LHCN-M2 (cell line): Measurements from ENCODE around the gene ABCF3. TPM values are rescaled to one million over a fixed set of nuclear protein-coding genes. Genes with fewer than 3 reads are reported as not detected.

ENCODE experiments used
- DNase-seq: peaks from one replicate; pipeline ENCODE4 v3.0.0-alpha.2; 2012; ENCODE audit warnings: low read depth
- total RNA-seq: library from RNA; depleted of rRNA; stranded (reverse); fragments of >200 nt; gene quantifications from 2 replicates; pipeline ENCODE4 v1.2.3, GENCODE V29; 2014

The ABCF3 gene
- total RNA-seq, 1 experiment from 2014 or later = 34.8 TPM

DNA sequence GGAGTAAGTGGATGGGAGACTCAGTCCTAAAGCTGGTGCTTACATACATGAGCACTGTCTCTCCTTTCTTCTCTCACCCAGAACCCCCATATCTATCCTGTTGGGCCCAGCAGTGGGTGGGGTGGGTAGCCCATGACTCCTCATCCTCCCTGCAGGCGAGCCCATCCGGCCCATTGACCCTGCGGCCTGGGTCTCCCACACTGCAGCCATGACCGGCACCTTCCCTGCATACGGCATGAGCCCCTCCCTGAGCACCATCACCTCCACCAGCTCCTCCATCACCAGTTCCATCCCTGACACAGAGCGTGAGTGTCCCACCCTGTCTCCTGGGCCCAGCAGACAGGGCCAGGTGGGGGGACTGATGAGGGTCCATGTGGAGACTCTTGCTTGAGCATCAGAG, 19.3 kb upstream of the ABCF3 start:
- DNase-seq = no peak

DNA sequence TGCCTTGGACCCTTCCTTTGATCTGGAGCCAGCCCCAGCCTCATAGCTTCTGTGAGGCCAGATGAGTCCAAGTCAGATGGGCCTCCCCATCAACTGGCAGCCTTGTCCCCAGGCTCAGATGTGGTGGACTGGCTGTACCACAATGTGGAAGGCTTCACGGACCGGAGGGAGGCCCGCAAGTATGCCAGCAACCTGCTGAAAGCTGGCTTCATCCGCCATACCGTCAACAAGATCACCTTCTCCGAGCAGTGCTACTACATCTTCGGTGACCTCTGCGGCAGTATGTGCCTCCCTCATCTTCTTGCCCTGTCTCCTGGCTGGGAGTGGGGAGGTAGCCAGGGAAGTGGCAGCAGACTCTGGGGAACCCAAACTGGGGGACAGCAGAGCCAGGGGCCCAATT, 18.2 kb upstream of the ABCF3 start:
- no peak for DNase-seq

DNA sequence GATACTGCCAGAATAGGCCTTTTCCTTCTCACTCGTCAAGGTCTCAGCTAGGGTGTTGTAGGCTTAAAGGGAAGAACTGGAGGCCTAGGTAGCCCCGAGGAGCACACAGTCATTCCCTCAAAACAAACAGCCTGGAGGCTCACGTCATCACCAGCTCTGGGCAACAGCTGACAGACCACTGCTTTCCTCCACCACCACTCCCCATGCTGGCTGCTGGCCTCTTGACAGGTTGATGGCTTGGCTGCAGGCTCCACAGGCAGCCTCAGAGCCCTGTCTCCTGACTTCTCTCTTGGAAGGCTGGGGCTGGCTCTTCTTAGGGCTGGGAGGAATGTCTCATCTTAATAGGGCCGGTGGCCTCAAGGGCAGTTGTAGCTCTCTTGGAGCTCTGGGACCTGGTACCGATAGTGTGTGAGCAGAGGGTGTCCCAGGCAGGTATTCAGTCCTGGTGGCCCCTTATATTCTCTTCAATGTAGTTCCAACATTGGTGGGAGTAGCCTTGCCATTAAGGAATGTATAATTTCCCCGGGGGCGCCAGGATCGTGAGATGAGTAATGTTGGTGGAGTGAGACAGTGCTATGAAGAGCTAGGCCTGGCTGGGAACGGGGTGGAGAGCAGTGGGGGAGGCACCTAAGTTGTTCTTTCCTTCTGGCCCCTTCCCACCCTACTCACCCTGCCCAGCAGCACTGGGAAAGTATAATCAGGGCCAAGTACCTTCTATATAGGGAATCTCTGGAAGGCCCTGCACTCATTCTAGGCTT, 17.5 kb upstream of the ABCF3 start:
- DNase-seq = peak; percentile 81

DNA sequence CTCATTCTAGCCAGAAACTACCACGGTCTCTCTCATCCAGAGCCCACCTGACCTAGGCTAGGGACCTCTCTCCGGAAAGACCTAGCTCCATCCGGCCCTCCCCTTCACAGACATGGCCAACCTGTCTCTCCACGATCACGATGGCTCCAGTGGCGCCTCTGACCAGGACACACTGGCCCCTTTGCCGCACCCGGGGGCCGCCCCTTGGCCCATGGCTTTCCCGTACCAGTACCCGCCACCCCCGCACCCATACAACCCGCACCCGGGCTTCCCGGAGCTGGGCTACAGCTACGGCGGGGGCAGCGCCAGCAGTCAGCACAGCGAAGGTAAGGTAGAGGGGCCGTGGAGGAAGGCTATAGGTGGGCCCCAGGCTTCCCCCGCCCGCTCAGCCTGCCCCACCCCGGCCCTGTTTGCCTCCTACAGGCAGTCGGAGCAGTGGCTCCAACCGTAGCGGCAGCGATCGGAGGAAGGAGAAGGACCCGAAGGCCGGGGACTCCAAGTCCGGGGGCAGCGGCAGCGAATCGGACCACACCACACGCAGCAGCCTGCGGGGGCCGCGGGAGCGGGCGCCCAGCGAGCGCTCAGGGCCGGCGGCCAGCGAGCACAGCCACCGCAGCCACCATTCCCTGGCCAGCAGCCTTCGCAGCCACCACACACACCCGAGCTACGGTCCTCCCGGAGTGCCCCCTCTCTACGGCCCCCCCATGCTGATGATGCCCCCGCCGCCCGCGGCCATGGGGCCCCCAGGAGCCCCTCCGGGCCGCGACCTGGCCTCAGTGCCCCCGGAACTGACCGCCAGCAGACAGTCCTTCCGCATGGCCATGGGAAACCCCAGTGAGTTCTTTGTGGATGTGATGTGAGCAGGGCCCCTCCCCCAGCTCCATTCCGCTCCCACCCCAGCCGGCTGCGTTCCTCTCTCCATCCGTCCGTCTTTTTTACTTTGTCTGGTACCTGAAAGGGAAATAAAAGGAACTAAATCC, 15.8 kb upstream of the ABCF3 start:
- no peak for DNase-seq

DNA sequence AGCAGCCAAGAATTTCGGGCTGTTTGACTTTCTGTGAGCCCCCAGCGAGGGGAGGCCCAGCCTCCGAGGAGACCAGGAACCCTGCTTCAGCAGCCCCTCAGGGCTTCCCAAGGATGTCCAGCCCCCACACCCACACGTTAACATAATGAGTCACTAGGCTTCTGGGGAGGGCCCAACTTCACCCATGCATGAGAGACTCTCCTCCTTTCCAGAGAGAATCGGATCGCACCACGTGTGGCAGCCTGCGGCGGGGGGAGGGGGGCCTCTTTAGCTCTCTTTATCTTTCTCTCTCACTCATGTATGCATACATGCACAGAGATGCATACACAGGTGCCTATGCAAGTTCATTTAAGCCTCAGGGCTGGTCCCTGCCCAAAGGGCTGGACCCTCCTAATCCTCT, 14.4 kb upstream of the ABCF3 start:
- no peak for DNase-seq

DNA sequence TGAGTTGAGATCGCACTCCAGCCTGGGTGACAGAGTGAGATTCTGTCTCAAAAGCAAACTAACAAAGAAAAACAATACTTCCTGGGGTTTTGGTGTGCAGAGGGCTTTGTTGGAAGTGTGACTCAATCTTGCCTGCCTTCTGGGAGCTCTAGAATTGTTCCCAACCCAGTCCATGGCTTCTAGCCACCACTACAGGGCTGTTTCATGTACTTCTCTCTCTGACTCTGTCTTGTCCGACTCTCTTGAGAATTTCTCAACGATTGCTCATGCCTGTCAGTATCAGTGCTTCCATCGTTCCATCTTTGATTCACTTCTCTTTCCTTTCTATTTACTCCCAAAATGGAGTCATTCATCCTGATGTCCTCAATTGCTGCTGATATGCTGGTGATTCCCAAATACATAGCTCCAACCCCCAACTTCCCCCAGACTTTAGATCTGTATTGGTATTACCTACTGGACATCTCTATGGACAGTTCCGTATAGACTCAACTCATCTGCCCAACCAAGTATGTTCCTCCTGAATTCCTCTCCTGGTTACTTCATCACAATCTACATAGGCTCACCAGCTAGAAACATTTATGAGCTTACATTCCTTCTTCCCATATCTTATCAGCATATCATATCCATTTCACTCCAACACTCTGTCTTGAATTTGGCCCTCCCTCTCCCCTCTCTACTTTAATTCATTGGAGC, 13.2 kb upstream of the ABCF3 start:
- peak; percentile 88 for DNase-seq

DNA sequence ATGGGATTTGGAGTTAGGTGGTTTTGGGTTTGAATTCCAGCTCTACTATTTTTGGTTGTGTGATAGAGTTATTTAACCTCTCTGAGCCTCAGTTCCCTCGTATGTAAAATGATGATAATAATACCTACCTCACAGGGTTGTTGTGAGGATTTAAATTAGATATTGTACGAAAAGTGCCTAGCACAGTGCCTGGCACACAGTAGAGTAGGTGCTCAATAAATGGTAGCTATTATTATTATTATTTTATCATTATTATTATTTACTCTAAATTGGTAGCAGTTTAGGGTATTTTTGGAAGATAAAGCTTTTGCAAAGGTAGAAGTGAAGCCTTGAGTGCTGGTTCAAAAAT, 12.7 kb upstream of the ABCF3 start:
- DNase-seq = no peak

DNA sequence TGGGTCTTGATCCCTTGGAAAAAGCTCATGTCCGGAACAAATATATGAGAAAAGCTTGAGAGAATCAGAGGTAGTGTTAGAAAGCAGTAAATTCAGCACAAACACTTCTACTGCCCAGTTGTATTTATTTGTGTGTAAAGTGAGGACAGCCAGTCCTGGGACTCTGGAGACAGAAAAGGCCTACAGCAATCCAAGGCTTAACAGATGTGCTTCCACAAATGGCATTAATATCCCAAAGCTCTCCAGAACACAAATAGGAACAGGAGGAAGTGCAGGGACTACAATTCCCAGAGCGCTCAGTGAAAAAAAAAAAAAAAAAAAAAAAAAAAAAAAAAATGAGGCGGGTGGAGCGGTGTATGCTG, 11.7 kb upstream of the ABCF3 start:
- DNase-seq = no peak

DNA sequence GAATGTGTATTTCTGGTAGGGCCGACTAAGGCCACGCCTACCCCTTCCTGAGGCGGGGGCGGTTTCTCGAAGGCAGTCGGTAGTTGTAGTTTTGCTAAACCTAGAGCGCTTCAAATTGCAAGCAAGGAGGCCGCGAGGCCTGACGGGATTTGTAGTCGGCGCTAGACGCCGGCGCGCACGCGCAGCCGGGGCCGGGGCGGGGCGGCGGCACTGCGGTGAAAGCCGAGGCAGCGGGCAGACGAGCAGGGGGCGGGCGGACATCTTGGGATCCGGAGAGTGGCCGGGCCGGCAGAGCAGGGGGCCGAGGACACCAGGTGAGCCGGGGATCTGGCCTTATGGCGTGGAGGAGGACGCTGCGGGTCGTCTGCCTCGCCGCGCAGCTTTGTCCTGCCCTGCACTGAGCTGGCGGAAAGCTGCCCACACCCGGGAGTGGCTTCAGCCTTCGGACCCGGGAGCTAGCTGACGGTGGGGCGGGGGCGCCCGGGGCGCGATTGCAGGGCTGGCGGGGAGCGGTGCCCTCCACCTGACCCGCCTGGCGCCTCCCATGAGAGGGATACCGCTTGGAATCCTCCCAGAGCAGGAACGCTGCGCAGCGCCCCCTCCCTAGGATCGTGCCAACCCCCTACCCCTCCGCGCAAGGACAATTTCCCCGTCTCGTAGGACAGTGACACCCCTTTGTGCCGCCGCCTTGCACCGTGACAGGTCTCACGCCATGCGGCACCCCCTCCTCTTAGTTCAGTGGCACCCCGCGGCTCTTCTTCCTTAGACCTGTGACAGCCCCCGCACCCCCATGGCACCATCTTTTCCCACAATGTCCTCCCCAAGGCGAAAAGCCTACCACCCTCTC, 11.1 kb upstream of the ABCF3 start, which contains the start of gene AP2M1:
AP2M1 (plus strand) TSS at position 210 of the 847 bp plus-strand sequence. CDS start 2,139 bp downstream, outside the sequence.
- peak; percentile 99 for DNase-seq

DNA sequence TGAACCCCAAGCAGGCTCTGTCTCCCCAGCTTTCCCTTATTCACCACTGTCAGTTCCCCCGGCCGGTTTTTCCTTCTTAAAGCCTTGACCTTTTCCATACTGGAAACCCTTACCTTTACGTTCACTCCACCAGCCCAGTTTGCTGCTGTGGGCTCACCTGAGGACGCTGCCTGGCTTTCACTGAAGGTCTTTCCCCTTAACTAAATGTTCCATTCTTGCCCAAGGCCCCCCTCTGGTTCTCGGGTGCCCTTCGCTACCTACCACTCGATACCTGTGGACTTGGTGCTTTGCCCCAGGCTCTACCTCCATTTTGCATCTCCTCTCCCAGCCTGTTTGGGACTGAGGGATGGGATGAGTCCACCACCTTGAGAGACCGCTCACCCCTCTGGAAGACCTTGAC, 10.5 kb upstream of the ABCF3 start:
- DNase-seq = no peak

DNA sequence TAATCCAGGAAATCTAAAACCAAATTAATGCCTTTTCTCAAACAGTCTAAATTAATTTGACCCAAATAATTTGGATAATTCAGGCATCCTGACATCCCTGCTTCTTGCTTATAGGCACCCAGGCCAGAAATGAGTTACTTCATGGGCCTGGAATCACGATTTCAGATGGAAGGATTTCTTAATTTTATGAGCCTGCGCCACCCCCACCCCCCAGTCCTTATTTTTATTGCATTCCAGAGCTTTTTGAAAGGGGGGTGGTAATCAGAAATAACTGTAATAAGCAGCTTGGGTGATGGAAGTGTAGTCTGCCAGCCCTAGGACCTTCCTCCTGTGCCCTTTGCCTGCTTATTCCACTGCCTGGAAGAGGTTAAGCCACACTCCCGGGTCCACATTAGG, 10.0 kb upstream of the ABCF3 start:
- DNase-seq = no peak

DNA sequence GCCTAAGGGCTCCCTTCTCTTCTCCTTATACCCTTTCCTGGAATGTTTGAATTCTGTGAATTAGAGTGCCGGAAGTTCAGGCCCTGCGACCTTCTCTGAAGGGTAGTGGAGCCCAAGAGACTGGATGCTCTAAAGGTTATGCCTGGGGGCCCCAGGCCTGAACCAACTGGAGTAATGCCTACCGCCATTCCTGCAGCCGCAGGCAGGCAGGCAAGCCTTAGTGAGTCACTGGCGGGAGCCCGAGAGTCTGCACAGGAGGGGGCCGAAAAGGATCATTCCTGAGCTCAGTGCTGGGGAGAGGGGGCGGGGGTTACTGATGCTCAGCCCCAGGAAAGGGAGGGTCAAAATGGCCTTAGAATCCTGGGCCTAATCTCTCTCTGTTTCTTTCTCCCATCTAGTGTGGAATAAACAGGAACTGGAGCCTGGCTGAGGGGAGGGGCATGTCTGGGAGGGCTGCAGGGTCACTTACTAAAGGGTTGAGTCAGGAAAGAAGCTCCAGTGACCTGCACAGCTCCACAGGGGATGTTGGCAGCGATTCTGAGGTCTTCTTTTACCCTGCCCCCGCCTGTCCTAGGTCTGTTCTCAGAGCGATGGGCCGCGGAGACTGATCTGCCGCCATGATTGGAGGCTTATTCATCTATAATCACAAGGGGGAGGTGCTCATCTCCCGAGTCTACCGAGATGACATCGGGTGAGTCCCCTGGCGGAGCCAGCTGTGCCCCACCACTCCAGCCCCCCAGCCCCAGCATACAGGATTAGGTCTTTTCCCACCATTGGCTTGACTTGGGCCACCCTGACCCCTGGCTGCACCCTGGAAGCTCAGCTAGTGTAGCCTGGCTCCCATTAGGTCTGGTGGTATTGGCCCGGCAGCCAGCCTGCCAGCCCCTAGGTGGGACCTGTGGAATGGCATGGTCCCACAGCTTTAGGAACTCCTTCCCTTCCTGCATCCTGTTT, 9.3 kb upstream of the ABCF3 start:
- DNase-seq = peak; percentile 95

DNA sequence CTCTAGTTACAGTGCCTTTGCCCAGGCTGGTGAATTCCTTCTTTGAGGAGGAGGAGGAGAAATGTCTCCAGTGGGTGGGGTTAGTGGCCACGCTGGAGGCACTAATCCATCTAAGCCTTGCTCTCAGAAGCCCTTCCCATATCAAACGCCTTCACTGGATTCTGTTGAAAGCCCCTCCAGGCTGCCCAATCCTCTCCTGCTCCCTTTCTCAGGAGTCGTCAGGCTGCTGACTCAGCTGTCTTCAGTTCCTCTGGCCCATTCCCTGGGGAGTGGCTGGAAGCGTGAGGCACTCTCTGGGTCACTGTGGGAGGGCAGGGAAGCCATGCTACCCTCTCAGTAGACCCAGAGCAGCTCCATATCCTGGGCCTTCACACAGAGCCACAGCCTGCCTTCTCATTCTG, 8.7 kb upstream of the ABCF3 start:
- peak; percentile 66 for DNase-seq

DNA sequence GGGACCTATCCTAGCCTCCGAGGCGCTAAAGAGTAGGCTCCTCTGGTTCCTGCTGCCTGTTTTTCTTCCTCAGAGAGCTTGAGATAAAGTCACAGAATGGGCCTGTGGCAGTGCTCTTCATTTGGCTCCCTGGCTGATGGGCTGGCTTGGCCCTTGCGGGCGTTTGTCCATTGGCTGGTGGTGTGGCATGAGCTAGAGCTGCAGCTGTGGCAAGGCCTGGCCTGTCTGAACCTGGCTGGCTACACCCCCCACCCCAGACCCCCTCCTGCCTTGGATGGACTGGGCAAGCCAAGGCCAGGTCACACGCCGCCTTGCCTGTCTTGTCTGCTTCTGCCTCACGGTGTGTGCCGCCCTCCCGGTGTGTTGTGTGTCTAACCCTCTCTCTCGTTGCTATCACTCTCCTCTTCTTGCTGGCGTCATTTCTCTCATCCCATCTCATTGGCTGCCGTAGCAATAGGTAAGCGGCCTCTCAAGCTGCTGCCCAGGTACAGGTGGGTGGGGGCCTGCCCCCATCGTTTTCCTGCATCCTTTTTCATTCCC, 8.2 kb upstream of the ABCF3 start:
- DNase-seq = no peak

DNA sequence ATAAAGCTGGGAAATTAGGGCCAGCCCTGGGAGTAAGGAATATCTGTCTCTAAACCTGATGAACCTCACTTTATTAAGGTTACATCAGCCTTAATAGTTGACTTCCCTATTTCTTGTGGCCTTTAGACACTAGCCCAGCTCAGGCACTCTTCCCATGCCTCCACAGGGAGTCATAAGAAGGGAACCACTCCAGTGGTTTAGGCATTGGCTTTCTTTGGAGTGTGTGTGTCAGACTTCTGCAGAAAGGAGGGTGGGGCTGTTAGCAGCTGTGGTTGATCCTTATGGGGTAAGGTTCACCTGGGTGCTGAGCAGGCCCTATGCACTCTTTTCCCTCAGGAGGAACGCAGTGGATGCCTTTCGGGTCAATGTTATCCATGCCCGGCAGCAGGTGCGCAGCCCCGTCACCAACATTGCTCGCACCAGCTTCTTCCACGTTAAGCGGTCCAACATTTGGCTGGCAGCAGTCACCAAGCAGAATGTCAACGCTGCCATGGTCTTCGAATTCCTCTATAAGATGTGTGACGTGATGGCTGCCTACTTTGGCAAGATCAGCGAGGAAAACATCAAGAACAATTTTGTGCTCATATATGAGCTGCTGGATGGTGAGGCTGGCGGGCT, 7.4 kb upstream of the ABCF3 start:
- DNase-seq = no peak

DNA sequence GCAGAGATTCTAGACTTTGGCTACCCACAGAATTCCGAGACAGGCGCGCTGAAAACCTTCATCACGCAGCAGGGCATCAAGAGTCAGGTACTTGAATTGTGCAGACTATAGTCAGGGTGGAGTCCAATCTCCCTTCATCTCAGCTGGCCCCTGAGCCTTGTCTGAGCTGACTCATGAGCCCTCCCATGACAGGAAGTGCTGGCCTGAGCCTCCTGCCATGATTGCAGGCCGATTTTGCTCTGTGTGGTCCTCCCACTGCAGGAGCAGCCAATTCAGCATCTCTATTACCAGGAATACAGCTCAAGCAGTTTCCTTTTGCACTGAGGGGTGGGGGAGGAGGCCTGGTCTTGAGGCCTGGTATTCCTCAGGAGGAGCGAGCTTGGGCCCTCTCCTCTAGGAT, 5.8 kb upstream of the ABCF3 start:
- peak; percentile 31 for DNase-seq

DNA sequence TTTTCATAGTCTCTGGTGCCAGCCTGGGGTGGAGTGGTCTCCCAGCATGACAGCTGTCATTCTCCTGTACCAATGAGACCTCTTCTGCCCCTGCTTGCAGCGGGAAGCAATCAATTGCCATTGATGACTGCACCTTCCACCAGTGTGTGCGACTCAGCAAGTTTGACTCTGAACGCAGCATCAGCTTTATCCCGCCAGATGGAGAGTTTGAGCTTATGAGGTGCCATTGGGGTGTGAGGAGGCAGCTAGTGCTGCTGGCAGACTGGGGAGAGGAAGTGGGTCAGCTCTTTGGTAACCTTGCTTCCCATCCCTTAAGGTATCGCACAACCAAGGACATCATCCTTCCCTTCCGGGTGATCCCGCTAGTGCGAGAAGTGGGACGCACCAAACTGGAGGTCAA, 4.4 kb upstream of the ABCF3 start:
- DNase-seq = no peak

DNA sequence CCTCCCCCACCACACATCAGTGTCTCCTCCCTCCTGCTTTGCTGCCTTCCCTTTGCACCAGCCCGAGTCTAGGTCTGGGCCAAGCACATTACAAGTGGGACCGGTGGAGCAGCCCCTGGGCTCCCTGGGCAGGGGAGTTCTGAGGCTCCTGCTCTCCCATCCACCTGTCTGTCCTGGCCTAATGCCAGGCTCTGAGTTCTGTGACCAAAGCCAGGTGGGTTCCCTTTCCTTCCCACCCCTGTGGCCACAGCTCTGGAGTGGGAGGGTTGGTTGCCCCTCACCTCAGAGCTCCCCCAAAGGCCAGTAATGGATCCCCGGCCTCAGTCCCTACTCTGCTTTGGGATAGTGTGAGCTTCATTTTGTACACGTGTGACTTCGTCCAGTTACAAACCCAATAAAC, 2.3 kb upstream of the ABCF3 start:
- no peak for DNase-seq

DNA sequence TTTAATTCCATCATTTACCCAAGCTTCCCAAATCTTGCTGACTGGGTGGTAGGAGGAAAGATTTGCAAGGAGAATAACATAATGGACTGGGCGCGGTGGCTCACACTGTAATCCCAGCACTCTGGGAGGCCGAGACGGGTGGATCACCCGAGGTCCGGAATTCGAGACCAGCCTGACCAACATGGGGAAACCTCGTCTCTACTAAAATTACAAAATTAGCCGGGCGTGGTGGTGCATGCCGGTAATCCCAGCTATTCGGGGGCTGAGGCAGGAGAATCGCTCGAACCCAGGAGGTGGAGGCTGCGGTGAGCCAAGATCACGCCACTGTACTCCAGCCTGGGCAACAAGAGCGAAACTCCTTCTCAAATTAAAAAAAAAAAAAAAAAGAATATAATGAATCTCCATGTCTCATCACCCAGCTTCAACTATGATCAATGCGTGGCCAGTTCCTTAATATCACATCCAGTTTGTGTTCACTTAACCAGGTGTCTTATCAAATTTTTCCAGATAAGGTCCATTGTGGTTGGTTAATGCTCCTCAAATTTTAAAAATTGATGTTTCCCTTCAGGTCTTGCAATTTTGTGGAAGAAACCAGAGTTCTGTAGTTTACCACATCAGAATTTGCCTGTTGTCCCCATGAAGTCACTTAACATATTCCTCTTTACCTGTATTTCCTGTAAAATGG, 1.3 kb upstream of the ABCF3 start:
- no peak for DNase-seq
